Fibroblast of pulmonary artery (primary cell): ENCODE measurements around the gene KCMF1.

Experiments
- DNase-seq: peaks from one replicate; pipeline ENCODE4 v3.0.0-alpha.2; 2010; ENCODE audit warnings: low read depth
- H3K4me3 ChIP-seq: replicated peaks from 2 replicates; pipeline ENCODE4 v1.5.1; 2011; ENCODE audit warnings: low read depth, mild to moderate bottlenecking, control low read depth, low read length, moderate library complexity
- TF ChIP-seq, protein P1 (sequence below): IDR thresholded peaks from 2 replicates; pipeline ENCODE4 v1.5.1; 2011; ENCODE audit warnings: mild to moderate bottlenecking, control low read depth, low read length, inconsistent platforms; ENCODE audit errors: missing control alignments

The KCMF1 gene

DNA sequence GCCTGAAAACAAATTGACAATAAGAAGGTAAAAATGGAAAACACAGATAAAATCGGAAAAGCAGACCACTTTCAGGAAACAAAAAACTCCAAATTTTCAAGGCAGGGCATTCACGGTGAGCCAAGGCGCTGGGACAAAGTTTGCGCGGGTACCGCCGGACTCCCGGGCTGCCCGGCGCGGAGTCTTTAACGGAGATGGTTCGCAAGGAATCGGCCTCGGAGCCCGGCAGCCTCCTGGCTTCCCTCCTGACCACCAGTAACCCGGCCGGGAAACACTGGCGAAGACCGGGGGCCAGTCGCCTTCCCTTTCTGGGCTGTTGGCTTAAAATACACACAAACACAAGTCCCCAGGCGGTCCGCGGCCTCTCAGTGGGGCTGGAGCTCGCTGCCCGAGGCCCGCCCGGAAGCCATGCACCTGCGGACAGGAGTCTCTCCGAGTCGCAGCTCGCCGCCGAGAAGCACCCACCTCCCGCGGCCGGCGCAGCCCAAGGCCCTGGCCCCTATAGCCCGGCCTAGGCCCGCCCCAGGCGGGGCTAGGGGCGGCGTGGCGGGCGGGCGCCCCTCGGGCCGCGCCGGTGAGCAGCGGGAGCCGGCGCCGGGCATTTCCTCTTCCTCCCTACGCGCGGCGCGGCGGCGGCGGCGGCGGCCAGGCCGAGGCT is 622 bp upstream of the KCMF1 start:
- TF ChIP-seq, protein P1, sequence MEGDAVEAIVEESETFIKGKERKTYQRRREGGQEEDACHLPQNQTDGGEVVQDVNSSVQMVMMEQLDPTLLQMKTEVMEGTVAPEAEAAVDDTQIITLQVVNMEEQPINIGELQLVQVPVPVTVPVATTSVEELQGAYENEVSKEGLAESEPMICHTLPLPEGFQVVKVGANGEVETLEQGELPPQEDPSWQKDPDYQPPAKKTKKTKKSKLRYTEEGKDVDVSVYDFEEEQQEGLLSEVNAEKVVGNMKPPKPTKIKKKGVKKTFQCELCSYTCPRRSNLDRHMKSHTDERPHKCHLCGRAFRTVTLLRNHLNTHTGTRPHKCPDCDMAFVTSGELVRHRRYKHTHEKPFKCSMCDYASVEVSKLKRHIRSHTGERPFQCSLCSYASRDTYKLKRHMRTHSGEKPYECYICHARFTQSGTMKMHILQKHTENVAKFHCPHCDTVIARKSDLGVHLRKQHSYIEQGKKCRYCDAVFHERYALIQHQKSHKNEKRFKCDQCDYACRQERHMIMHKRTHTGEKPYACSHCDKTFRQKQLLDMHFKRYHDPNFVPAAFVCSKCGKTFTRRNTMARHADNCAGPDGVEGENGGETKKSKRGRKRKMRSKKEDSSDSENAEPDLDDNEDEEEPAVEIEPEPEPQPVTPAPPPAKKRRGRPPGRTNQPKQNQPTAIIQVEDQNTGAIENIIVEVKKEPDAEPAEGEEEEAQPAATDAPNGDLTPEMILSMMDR, result no peak
- peak; percentile 43 for DNase-seq
- peak overlapping the region; percentile 82 for H3K4me3 ChIP-seq

DNA sequence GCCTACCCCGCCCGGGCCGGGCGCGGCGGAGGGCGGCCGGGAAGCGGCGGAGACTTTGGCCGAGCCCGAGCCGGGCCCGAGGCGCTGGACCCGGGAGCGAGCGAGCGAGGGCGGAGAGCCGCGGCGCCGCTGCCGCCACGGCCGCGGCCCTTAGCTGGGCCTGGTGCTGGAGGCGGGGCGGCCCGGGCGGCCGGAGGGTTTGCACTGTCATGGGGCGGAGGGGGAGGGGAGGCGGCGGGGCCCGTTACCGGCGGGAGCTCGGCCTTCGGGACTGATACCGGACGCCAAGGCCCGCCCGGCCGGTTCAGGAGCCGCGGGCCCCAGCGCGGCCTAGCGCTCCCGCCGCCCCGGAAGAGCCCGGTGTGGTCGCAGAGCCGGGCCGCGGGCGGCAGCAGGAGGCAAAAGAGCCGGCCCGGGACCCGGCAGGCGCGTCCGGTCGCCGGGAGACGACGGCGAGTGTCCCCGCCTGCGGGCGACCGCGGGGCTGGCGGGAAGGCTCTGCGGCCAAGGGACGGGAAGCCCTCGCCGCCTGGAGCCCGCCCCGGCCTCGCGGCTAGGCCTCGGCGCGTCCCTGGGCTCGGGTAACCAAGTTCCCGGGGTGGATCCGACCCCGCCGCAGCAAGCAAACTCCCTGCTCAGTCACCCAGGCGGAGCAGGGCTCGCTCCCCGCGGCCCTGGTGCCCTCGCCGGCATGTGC is 697 bp downstream of the KCMF1 start:
- peak overlapping the region; percentile 82 for H3K4me3 ChIP-seq
- peak; percentile 37 for DNase-seq
- TF ChIP-seq, protein P1, result no peak

DNA sequence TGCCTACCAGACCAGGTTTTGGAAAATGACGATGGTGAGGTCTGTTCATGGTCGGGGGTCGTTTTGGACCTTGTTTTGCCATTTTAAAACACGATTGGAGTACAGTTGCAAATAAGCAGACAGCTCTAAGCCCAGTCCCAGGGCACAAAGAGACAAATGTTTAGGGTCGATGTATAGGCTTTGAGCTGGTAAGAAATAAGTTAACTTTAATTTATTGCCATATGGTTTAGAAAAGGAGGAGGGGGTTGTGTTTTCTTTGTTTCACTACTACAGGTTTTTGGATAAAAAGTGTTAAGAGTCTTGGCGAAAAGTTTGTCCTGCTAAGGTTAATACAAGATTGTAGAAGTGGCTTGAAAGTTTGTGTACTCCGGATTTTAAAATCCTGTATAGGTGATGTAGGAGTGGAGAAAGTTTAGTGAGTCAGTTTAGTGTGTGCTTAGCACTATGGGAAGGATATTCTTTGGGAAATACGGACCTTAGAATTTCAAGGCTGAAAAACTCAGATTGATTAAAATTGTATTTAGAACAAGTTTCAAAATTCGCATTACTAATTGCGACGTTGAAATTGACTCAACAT is 1.3 kb downstream of the KCMF1 start:
- peak overlapping the region; percentile 82 for H3K4me3 ChIP-seq
- DNase-seq, result no peak
- TF ChIP-seq, protein P1, result no peak

DNA sequence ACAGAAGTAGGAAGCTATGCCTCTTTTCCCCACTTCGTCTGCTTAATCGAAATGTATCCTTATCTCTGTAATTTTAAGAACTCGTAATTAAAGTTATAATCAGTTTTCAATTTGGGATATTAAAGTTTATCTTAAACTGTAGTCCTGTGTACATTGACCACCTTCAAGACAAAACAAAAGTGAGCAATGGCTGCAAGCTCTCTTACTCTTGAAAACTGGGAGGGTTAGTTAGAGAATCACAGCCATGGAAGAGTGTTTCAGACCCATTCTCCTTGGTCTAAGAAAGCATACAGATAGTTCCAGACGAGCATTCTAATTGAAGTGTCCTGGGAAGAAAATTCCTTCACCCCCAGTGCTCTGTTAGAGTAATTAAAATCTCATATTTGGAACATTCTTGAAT is 2.0 kb downstream of the KCMF1 start:
- peak overlapping the region; percentile 82 for H3K4me3 ChIP-seq
- TF ChIP-seq, protein P1, result no peak
- DNase-seq, result no peak

DNA sequence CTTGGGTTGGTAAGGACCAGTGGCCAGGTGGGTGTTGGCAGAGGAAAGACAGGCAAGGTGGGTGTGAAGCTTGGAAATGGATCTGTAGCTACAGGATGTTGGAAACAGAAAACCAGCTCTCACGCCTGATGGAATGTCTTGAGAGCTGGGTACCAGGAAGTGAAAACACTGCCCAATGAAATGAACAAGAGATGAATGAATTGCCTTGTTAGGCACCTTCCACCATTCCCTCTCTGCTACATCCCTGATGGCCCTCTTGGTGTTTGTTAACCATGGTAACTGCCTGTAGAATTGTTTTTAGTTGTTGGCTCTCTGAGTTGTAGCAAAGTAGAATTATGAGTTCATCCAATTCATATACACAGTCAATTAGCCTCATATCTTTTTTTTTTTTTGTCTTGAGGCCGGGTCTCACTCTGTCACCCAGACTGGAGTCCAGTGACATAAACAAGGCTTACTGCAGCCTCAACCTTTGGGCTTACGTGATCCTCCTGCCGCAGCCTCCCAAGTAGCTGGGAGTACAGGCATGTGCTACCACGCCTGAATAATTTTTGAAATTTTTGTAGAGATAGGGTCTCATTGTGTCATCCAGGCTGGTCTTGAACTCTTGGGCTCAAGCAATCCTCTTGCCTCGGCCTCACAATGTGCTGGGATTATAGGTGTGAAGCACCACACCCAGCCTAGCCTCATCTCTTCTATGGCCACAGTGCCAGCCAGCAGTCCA is 9.5 kb downstream of the KCMF1 start:
- no peak for DNase-seq
- TF ChIP-seq, protein P1, result no peak
- no peak overlapping the region for H3K4me3 ChIP-seq

DNA sequence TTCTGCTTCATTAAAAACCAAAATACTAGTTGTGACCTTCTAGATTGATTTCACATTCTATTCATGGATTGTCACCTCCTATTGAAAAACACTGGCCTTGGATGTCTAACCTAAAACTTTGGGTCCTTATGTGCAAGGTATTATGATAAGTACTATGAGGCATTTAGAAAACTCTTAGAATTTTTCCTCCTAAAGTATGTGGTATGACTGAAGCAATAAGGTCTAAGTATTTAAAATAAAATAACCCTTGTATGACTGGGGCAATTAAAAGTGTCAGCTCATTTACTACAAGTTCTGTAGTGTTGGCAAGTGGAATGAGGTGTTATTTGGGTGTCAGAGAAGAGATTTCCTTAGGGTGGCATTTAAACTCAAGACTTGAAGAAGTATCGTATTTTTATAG is 15.1 kb downstream of the KCMF1 start:
- TF ChIP-seq, protein P1, result no peak
- DNase-seq, result no peak
- no peak overlapping the region for H3K4me3 ChIP-seq
